SW480 (cell line): ENCODE data around the gene DYNC1I2.

Source experiments
- DNase-seq: peaks from one replicate; pipeline ENCODE4 v3.0.0-alpha.2; 2016; ENCODE audit warnings: low spot score

Gene DYNC1I2

DNA sequence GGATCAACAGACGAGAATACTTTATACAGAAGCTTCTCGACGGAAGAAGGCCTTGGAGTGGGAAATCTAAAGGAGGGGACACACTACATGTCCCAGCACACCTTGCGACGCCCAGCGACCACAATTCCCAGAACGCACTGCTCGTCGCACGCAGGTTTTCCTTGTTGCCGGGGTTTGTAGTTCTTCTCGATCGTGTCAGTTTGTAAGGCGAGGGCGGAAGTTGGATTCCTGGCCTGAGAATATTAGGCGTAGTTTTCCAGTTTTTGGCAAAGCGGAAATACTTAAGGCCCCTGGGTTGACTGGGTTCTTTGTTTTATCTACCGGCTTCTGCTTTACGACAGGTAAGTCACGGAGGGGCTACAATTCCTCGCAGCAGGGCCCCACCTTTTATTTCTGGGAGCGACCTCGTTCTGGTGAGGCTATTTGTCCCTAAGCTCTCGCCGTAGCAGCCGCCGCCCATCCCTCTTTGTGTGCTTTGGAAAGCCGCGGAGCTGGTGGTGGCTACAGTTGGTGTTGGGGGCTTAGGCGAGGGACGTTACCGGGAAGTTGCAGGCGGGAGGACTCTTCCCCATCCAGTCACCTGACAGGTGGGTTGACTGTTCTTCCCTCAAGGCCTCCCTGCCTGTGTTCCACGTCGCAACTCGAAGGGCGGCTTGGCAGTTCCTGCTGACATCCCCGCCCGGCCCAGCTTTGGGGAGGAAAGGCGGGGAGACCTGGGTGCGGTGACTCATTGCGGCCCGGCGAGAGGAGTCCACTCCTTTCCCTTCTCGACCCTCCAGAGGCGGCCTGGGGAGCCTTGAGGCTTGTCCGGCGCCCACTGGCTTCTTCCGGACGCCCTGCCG lies at the start of gene DYNC1I2:
Gene DYNC1I2, plus strand, starts transcription at position 183 of the 842 bp plus-strand sequence. CDS start 2,687 bp downstream, outside the sequence.
- peak; percentile 96 for DNase-seq

DNA sequence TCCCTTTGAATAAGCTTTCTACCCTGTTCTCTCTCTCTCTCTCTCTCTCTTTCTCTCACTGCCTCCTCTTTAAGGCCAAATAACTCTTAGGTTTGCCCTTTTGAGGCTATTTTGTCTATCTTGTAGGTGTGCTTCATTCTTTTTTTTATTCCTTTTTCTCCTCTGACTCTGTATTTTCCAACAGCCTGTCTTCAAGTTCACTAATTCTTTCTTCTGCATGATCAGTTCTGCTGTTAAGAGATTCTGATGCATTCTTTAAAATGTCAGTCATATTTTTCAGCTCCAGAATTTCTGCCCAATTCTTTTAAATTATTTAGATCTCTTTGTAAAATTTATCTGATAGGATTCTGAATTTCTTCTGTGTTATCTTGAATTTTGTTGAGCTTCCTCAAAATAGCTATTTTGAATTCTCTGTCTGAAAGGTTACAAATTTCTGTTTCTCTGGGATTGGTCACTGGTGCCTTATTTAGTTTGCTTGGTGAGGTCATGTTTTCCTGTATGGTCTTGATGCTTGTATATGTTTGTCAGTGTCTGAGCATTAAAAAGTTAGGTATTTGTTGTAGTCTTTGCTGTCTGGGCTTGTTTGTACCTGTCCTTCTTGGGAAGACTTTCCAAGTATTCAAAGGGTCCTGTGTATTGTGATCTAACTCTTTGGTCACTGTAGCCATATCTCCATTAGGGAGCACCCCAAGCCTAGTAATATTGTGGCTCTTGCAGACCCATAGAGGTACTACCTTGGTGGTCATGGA lies 35.4 kb upstream of the DYNC1I2 start:
- no peak for DNase-seq

DNA sequence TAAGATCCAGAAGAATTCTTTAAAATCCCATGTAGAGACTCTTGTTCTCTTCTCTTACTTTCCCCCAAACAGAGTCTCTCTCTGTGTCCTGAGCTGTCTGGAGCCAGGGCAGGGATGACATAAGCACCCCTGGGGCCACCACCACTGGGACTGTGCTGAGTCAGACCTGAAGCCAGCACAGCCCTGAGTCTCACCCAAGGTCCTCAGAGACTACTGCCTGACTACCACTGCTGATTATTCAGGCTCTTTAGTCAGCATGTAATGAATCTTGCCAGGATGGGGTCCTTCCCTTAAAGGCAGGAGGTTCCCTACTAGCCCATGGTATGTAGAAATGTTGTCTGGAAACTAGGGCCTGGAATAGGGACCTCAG lies 34.9 kb upstream of the DYNC1I2 start:
- no peak for DNase-seq

DNA sequence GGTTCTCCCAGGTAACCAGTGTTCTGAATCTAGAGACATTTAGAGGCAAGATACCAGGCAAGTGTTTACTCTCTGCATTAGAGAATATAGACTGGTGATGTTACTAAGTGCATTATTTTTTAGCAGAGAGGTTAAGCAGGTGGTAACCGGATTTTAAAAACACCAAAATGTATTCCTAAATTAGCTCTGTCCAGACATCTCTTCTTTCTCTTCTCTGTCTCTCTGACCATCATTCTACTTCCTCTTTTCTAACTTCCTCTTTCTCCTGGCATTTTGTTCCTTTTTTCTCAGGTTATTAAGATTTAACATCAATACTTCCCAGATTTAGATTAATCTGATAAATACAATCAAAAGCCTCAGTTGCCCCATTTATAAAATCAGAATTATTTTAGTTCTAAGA lies 31.7 kb upstream of the DYNC1I2 start:
- DNase-seq: no peak

DNA sequence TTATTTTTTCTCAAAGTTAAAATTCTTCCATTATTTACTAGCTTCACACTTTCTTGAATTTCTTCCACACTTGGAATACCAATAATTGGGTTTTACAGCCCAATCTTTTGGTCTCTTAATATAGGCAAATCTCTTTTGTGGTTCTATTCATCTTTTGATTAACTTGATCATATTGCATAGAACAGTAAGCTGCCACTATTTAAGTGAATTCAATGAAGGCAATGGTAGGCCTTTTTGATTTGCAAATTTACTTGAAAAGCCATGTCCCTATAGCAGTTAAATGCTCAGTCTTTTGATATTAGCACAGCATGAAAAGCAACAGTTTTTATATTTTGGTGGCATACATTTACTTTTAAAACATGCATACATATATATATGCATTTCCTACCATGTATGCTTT lies 20.2 kb upstream of the DYNC1I2 start:
- no peak for DNase-seq

DNA sequence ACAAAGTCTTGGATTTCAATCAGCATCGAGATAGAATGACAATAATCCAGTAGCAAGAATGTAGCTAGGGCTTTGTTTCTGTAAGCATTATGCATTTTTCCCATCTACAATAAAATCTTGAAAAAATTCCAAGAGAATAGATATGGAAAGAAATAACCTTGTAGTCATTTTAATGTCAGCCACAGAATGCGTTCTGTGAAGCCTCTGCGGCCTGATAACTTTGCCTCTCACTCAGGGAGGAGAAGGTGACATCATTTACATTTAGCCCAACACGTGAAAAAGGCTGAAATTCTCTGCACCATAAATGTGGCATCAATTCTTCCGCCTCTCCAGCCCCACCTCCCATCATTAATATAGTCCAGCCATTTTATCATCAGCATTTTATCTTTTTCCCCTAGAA lies 19.1 kb upstream of the DYNC1I2 start:
- no peak for DNase-seq

DNA sequence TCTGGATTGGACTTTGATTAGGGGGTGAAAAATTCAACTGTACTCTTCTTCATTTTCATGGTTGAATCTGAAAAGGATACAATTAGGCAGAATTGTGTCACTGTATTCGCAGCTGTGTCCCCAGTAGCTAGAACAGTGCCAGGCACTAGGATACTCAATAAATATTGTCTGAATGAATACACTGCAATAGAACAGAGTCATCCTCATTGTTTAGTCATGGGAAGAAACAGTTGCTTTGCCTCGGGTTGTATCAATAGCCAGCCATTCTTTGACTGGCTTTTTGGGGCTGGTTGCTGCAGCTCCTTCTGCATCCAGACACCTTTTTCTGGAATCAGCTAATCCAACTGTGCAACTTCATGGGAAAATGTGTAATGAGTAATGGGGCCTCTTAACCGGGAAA lies 18.1 kb upstream of the DYNC1I2 start:
- DNase-seq: no peak

DNA sequence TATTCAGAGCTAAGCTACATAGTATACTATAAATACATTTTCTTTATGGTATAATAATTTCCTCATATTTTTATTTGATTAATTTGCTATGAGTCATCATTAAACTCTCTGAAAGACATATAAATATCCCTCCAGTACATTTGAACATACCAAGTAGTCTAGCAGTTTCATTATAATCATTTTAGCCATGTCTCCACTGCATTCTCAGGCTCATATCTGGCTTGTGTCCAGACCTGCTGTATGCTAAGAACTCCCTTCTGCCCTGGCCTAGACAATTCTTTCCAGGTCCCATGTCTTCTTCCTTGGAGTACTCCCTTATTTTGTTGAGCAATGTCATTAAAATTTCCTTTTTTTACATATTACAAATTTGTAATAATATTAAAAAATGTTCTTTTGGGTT lies 16.6 kb upstream of the DYNC1I2 start:
- no peak for DNase-seq

DNA sequence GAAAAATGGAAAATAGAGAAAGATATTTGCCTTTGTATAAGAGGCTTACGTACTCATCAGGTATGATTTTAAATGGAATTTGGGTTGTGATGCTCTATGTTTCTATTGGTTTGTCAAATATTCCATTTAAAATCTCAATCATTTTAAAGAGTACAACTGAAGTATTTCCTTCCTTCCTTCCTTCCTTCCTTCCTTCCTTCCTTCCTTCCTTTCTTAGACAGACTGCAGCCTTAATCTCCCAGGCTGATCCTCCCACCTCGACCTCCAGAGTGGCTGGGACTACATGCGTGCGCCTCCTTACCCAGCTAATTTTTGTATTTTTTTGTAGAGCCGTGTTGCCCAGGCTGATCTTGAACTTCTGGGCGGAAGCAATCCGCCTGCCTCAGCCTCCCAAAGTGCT lies 15.4 kb upstream of the DYNC1I2 start:
- DNase-seq: no peak

DNA sequence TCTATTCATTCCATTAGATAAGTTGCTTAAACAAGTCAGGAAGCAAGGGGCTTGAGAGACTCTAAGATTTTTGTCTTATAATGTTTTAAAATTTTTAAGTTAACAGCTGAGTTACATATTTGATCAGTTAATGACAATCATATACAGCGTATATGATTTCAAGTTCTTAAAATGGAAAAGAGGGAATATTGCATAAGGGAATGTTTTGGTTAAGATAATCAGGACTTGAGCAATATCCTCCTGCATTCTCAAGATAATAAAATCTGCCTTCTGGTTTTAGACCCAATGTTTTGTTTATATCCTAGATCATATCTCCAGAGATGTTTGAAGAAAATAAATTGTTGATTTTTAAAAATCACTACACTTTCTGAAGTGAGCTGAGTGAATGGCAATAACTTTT lies 13.4 kb upstream of the DYNC1I2 start:
- DNase-seq: no peak

DNA sequence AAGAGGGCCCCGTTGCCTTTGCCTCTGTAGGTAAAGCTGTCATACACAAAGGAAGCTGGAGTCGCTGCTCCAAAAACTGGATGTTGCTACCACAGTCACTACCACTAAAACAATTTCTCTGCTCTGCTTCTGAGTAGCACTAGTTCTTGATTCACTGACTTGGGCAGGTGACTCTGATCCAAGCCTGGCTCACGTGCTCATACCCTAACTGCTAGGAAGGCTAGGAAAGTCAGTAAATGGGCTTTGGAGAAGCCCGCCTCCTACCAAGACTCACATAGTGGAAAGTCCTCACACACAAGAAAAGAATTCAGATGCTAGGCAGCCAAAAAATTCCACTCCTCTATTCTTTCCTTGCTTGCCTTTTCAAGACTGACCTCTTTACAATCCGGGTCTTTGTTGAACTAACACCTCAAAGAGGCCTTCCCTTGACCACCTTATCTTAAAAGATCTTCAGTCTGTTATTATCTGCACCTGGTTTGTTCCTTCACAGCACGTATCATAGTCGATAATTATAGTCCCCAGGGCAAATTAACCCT lies 11.4 kb upstream of the DYNC1I2 start:
- no peak for DNase-seq

DNA sequence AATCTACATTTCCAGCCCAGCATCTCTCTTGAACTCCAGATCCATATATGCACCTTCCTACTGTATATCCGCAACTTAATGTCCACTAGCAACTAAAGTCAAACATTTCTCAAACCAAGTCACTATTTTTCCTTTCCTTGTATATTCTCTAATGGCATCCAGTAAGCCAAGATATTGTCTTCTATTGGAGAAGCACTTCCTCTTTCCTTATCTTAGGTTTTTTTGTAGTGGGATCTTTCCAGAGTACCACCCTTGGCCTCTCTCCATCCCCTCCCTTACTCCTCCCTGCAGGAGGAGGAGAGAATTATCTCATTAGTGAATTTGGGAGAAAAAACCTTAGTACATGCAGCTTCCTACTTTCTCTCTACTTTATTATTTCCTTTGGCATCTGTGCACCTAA lies 8.7 kb upstream of the DYNC1I2 start:
- no peak for DNase-seq

DNA sequence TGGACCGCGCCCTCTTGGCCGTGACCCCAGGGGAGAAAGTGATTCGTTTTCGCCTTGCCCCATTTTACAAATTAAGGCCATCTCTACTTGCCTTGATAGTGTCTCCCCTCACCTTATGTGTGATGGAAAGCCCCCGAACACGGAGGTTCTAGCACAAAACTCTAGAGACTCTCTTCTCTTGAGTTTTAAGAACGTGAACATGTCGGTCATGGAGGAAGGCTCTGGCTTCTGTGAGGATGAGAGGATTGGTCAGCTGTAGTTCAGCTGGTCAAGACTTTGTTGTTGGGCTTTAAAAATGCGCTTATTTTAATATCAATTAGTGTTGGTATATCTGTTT lies 828 bp downstream of the DYNC1I2 start:
- peak; percentile 9 for DNase-seq

DNA sequence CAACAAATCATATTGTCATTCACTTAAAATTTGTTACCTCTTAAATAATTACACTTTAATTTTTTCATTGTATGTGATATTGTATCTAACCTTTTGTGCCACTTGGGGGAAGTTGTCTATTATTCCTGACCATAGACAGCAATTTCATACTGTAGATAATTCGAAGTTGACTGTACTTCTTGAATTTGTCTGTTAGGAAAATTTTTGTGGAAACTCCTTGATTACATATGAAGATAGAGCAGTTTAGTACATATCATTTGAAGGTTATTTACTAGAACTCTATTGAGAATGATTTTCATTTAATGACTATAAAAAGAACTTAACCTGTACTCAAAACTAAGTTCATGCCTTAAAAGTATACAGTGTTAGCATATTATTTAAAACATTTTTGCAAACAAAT lies 5.1 kb downstream of the DYNC1I2 start:
- no peak for DNase-seq

DNA sequence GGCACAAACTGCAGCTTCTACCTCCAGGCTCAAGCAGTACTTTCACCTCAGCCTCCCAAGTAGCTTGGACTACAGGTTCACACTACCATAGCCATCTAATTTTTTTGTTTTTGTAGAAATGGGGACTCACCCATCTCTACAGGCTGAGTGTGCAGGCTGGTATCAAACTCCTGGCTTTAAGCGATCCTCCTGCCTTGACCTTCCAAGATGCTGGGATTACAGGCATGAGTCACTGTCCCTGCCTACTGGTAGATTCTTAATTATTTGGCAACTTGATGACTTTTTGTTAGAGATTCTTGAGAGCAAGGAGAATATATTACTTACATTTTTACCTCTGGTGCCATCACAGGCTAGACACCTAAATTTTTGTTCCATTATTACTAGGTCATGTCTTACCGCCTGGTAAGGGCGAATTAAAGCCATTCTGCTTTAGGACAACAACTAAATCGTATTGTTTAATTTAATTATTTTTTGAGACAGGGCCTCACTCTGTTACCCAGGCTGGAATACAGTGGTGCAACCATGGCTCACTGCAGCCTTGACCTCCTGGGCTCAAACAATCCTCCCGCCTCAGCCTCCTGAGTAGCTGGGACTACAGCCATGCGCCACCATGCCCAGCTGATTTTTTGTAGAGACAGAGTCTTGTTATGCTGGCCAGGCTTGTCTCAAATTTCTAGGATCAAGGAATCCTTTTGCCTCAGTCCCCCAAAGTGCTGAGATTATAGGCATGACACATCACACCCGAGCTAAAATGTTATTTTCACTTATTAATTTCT lies 15.7 kb downstream of the DYNC1I2 start:
- no peak for DNase-seq

DNA sequence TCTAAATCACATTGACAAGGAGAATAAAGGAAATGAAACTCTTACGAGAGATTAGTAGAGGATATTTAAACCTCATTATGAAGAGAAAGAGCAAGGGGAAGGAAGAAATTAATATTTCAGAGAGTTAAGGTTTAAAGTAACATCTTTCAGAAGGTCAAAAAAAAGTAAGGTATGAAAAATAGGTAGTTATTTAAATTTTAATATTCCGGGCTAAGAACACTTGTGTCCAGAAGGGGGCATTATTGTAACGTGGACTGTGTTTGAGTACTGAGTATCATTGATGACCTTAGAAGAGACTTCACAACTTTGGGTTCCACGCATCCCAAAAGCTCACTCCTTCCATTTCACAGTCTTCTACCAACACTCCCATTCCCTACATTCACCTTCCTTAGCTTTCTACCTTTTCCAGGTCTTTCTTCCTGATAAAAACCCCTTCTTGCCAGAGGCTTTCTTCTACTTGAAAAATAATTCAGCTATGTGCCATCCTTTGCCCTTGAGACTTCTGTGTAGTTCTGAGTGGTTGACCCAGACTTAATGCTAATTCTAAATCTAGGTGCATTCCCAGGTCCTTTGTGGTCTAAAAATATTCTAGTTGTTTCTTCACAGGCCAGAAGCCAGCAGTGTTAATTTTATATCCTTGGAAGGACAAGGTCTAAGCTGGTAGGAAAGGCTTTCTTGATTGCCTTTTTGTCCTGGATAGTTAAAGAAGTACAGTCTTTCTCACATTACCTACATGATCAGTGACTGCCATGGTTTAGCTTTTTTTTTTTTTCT lies 16.5 kb downstream of the DYNC1I2 start:
- peak; percentile 20 for DNase-seq

DNA sequence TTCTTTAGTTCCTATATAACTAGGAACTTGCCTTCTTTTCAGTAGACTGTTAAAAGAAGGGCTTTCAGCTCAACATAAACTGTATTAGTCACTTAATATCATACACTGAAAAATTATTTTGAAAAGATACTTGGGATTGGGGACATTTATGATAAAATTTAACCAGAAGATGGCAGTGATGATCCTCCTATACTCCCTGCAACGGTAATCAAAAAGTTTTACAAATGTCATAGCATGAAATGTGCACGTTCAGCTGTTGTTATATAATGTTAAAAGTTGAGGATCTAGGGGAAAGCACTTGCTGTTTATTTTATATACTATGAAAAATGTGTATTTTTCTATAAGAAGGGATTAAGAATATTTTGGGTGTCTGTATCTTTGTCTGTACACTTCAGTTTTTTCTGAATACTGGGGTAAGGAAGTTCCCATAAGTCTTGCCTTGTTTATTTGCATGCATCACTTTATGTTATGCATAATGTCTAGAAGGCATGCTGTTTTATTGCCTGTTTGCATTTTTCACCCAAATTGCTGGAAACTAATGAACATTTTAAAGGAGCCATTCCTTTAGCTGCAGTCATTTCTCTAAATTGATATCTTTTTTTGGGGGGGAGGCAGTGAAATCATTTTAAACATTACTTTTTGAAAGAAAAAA lies 19.0 kb downstream of the DYNC1I2 start:
- peak; percentile 30 for DNase-seq

DNA sequence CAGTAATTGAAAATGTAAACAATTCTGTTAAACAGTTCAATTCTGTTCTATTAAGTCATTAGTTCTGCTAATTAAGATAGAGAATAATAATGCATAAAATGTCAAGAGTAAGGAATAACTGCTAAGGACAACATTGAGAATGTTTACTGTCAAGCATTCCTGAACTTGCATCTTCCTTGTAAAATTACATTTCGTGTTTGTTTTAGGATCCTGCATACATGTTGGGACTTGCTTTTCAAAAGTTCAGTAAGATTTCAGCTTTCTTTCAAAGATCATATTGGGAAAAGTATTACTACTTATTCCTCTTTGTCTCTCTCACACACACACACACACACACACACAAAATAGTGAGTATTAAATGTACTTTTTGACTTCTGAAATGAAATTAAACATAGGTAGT lies 20.5 kb downstream of the DYNC1I2 start:
- no peak for DNase-seq

DNA sequence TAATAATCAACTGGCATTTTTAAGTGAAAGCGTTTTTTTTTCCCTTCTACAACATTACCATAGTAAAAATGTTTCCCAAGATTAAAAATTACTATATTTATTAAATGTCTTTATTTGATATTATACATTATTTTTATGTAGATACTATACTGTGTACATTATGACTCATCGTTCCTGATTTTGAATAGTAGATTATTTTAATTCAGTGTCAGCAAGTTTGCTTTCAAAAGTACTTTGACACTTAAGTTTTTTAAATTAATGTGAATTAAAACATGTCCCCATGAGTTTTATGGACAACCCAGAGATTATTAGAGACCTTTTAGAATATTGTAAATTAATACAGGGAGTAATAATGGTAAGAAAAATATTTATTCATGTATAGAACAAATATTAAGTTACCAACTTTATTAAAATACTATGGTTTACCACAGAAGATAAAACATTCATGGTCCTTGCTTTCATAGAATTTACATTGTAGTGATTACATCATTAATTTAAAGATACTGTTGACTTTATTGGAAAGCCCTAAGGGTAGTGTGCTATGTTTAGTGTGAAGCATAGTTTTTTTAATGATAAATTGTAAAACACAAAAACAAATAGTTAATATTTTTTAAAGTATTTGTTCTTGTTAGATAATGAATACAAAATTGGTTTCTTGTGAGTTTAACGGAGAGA lies 21.9 kb downstream of the DYNC1I2 start:
- no peak for DNase-seq

DNA sequence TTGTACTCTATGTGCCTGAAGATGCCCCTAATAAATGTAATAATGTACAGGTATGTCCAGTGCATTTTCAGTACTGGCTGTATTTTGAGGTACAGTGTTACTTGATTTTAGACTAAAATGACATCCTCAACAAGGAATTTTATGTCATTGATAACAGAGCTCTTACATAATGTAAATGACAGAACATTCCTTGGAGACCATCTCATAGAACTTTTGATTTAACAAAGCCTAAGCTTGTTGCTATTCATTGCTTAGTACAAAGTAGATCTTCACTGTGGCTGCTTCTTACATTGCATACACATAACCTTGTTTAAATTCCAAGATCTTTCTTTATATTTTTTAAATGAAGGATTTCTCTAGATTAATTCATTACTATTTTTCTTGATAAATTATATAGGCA lies 24.1 kb downstream of the DYNC1I2 start:
- DNase-seq: no peak

DNA sequence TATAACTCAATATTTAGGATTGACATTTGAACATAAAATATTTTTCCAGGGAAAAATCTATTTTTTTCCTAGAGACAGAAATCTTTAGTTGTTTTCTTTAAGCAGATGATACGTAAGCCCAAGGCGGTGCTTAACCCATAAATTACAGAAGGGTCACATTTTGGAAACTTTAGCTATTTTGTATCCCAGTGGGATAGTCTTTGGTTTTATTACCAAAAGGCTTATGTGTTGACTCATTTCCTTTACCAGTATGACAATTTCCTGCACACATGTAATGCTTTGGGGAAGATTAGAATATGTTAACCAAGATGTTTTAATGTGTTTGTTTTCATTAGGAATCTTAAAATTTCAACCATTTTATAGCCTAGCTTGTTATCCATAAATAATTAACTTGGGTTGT lies 24.8 kb downstream of the DYNC1I2 start:
- peak; percentile 6 for DNase-seq
